Measurements from ENCODE around the gene HLA-DQA1.

HLA-DQA1 gene

GRCh38 chr6:32621372-32621771 lies 15.8 kb upstream of the HLA-DQA1 start:
- in situ Hi-C loops (cut with HindIII; ENCODE audit: low sequenced_read_pairs), result no loop called here
- no peak for TF ChIP-seq CTCF (IDR thresholded peaks at IDR 0.05; ENCODE audit: low read depth, low read length, missing control alignments)
- no peak for DNase-seq (ENCODE audit: low read depth)
- no peak overlapping the region for H3K4me3 ChIP-seq (ENCODE audit: low read depth, low read length)

GRCh38 chr6:32622545-32623401 lies 14.4 kb upstream of the HLA-DQA1 start:
- H3K4me3 ChIP-seq (ENCODE audit: low read depth, low read length), result no peak overlapping the region
- peak; percentile 10 for TF ChIP-seq CTCF (IDR thresholded peaks at IDR 0.05; ENCODE audit: low read depth, low read length, missing control alignments)
- DNase-seq (ENCODE audit: low read depth), result no peak
- in situ Hi-C loops (cut with HindIII; ENCODE audit: low sequenced_read_pairs), result no loop called here

GRCh38 chr6:32623693-32624092 lies 13.5 kb upstream of the HLA-DQA1 start:
- no peak for TF ChIP-seq CTCF (IDR thresholded peaks at IDR 0.05; ENCODE audit: low read depth, low read length, missing control alignments)
- no peak overlapping the region for H3K4me3 ChIP-seq (ENCODE audit: low read depth, low read length)
- in situ Hi-C loops (cut with HindIII; ENCODE audit: low sequenced_read_pairs), result no loop called here
- DNase-seq (ENCODE audit: low read depth), result no peak

GRCh38 chr6:32624565-32624964 lies 12.6 kb upstream of the HLA-DQA1 start:
- no peak for TF ChIP-seq CTCF (IDR thresholded peaks at IDR 0.05; ENCODE audit: low read depth, low read length, missing control alignments)
- in situ Hi-C loops (cut with HindIII; ENCODE audit: low sequenced_read_pairs), result no loop called here
- no peak for DNase-seq (ENCODE audit: low read depth)

GRCh38 chr6:32625137-32625536 lies 12.1 kb upstream of the HLA-DQA1 start:
- in situ Hi-C loops (cut with HindIII; ENCODE audit: low sequenced_read_pairs), result no loop called here
- no peak overlapping the region for H3K4me3 ChIP-seq (ENCODE audit: low read depth, low read length)
- no peak for TF ChIP-seq CTCF (IDR thresholded peaks at IDR 0.05; ENCODE audit: low read depth, low read length, missing control alignments)
- no peak for DNase-seq (ENCODE audit: low read depth)

More at GRCh38 chr6:32624565-32624964, 12.6 kb upstream of the HLA-DQA1 start:
- H3K4me3 ChIP-seq (ENCODE audit: low read depth, low read length), result no peak overlapping the region

- H3K4me3 ChIP-seq (ENCODE audit: low read depth, low read length), result no peak overlapping the region
- in situ Hi-C loops (cut with HindIII; ENCODE audit: low sequenced_read_pairs), result no loop called here
- no peak for TF ChIP-seq CTCF (IDR thresholded peaks at IDR 0.05; ENCODE audit: low read depth, low read length, missing control alignments)
- DNase-seq (ENCODE audit: low read depth), result no peak
Observed at GRCh38 chr6:32627249-32627648, 10.0 kb upstream of the HLA-DQA1 start.

Measured in astrocyte of the cerebellum (primary cell).